ENCODE data around the gene MIA. TPM values are rescaled to one million over a fixed set of nuclear protein-coding genes. Genes with fewer than 3 reads are reported as not detected.

The MIA gene
- total and polyA plus RNA-seq, 7 donors: 0.38 to 1.3 (median 0.77) TPM; not detected in 4

GRCh38 chr19:40735013-40735771 is 40.1 kb upstream of the MIA start:
- no peak for ATAC-seq
- Histone ChIP-seq H3K9me3 (no peaks in the 10 kb centered on the region), H3K27ac (no peak overlapping the region), H3K4me3 (no peak overlapping the region), H3K4me1 (no peaks in the 10 kb centered on the region), H3K27me3 (ENCODE audit: insufficient read depth in 3 of 3, low read length in 2 of 3) (no peaks in the 10 kb centered on the region), H3K36me3 (ENCODE audit: insufficient read depth in 1 of 2, low read depth in 1 of 2) (peaks cover 8 to 100% of the 10 kb centered on the region in 2 donors)
- no peak for TF ChIP-seq CTCF (IDR thresholded peaks at IDR 0.05)
- WGBS, 3 donors: 94 to 95% (median 94%) methylated on average over 11 of the region's 11 CpGs
- DNase-seq: no peak
- intact Hi-C loops (cut with DNase I): no loop called here

- H3K27ac ChIP-seq: no peak overlapping the region
- no peaks in the 10 kb centered on the region for H3K9me3 ChIP-seq
- H3K36me3 ChIP-seq (ENCODE audit: insufficient read depth in 1 of 2, low read depth in 1 of 2): peaks cover 5 to 93% of the 10 kb centered on the region in 2 donors
- no peak for ATAC-seq
- no peak for DNase-seq
- no peak overlapping the region for H3K4me3 ChIP-seq
- no peaks in the 10 kb centered on the region for H3K27me3 ChIP-seq (ENCODE audit: insufficient read depth in 3 of 3, low read length in 2 of 3)
- WGBS, 3 donors: 88 to 91% (median 88%) methylated on average over 9 of the region's 9 CpGs
- TF ChIP-seq CTCF (IDR thresholded peaks at IDR 0.05): no peak
- no peaks in the 10 kb centered on the region for H3K4me1 ChIP-seq
- intact Hi-C loops (cut with DNase I): no loop called here
These were observed 38.7 kb upstream of the MIA start for GRCh38 chr19:40736661-40737060.

GRCh38 chr19:40737102-40737644 is 38.1 kb upstream of the MIA start:
- ATAC-seq: no peak
- WGBS, 3 donors: 69 to 74% (median 69%) methylated on average over 9 of the region's 9 CpGs
- intact Hi-C loops (cut with DNase I): no loop called here
- no peaks in the 10 kb centered on the region for H3K9me3 ChIP-seq
- no peak for DNase-seq
- TF ChIP-seq CTCF (IDR thresholded peaks at IDR 0.05): no peak
- no peaks in the 10 kb centered on the region for H3K4me1 ChIP-seq
- H3K36me3 ChIP-seq (ENCODE audit: insufficient read depth in 1 of 2, low read depth in 1 of 2): peaks cover 5 to 93% of the 10 kb centered on the region in 2 donors
- no peak overlapping the region for H3K4me3 ChIP-seq
- H3K27me3 ChIP-seq (ENCODE audit: insufficient read depth in 3 of 3, low read length in 2 of 3): no peaks in the 10 kb centered on the region
- H3K27ac ChIP-seq: no peak overlapping the region

- H3K36me3 ChIP-seq (ENCODE audit: insufficient read depth in 1 of 2, low read depth in 1 of 2): peaks cover 5 to 89% of the 10 kb centered on the region in 2 donors
- no peak for ATAC-seq
- no peak for DNase-seq
- H3K4me1 ChIP-seq: no peaks in the 10 kb centered on the region
- no peak for TF ChIP-seq CTCF (IDR thresholded peaks at IDR 0.05)
- H3K9me3 ChIP-seq: no peaks in the 10 kb centered on the region
- H3K27ac ChIP-seq: no peak overlapping the region
- H3K4me3 ChIP-seq: no peak overlapping the region
- 72 to 81% (median 75%) methylated on average over 22 of the region's 22 CpGs for WGBS, 3 donors
- intact Hi-C loops (cut with DNase I): no loop called here
- H3K27me3 ChIP-seq (ENCODE audit: insufficient read depth in 3 of 3, low read length in 2 of 3): no peaks in the 10 kb centered on the region
These were observed 36.1 kb upstream of the MIA start for GRCh38 chr19:40739030-40739839.

Measured in psoas muscle (tissue), 8 donors.